B cell (primary cell): ENCODE results near the gene FAM168B. TPM values are rescaled to one million over a fixed set of nuclear protein-coding genes. Genes with fewer than 3 reads are reported as not detected.

Source experiments
- ATAC-seq: fragments of 200-7000 bp; cut with Tn5 transposase; one replicate; pipeline ENCODE4 v1.10.0; 2021; ENCODE audit warnings: low read depth, mild to moderate bottlenecking, moderate number of reproducible peaks, moderate library complexity
- CTCF ChIA-PET: fragments of 350-600 bp; sonication (Branson Sonifier 250); formaldehyde crosslinking; loops from one replicate; lab custom pipeline; 2021; ENCODE audit warnings: antibody characterized with exemption, inconsistent platforms; lab: Charles Lee
- POLR2A ChIA-PET: fragments of 350-600 bp; sonication (Branson Sonifier 250); formaldehyde crosslinking; loops from one replicate; lab custom pipeline; 2021; ENCODE audit warnings: antibody characterized with exemption; lab: Charles Lee
- DNase-seq: peaks from one replicate; pipeline ENCODE4 v3.0.0; 2013
- H2AFZ ChIP-seq: 2 replicates; pipeline ENCODE4 v1.6.1; 2012; ENCODE audit warnings: mild to moderate bottlenecking, low read depth, low read length; ENCODE audit not compliant: insufficient read depth, poor library complexity, severe bottlenecking
- H3K27ac ChIP-seq, 2 donors: 1 replicate in 1 of 2; 2 replicates in 1 of 2; pipeline ENCODE4 v1.5.1; 2012 to 2013; ENCODE audit warnings: low read length in 2 of 2, mild to moderate bottlenecking in 2 of 2, moderate library complexity in 1 of 2
- H3K27me3 ChIP-seq, 4 experiments: fragments of 200-600 bp in 1 of 4; sonication (generic) in 1 of 4; replicated peaks in 1 of 4; 1 replicate in 2 of 4; 2 replicates in 2 of 4; pipeline versions ENCODE4 v1.6.1 to v1.7.0; 2013 to 2016; ENCODE audit warnings: low read length in 3 of 4, mild to moderate bottlenecking in 2 of 4, mixed read lengths in 1 of 4, moderate library complexity in 1 of 4; ENCODE audit not compliant: insufficient read depth in 4 of 4, control insufficient read depth in 3 of 4; ENCODE audit errors: control extremely low read depth in 1 of 4
- H3K36me3 ChIP-seq, 2 experiments: replicated peaks in 1 of 2; 1 replicate in 1 of 2; 2 replicates in 1 of 2; pipeline versions ENCODE4 v1.6.1 to v1.7.1; 2013; ENCODE audit warnings: low read length in 1 of 2; ENCODE audit not compliant: insufficient read depth in 2 of 2, control insufficient read depth in 1 of 2; ENCODE audit errors: control extremely low read depth in 1 of 2, extremely low read depth in 1 of 2
- H3K4me1 ChIP-seq, 2 donors: fragments of 200-600 bp in 1 of 2; sonication (generic) in 1 of 2; 1 replicate in 1 of 2; 2 replicates in 1 of 2; pipeline versions ENCODE4 v1.5.1 to v1.6.1; 2013 to 2017; ENCODE audit warnings: low read length in 2 of 2; ENCODE audit not compliant: control insufficient read depth in 2 of 2, insufficient read depth in 2 of 2
- H3K4me2 ChIP-seq: replicated peaks from 2 replicates; pipeline ENCODE3; 2012; ENCODE audit warnings: mild to moderate bottlenecking, low read depth, low read length; ENCODE audit not compliant: poor library complexity, severe bottlenecking
- H3K4me3 ChIP-seq, 5 experiments: fragments of 200-600 bp in 1 of 5; sonication (generic) in 1 of 5; 1 replicate in 3 of 5; 2 replicates in 2 of 5; pipeline versions ENCODE4 v1.5.1 to v1.7.0; 2011 to 2016; ENCODE audit warnings: low read length in 4 of 5, mild to moderate bottlenecking in 4 of 5, low read depth in 2 of 5, control low read depth in 1 of 5, moderate library complexity in 1 of 5; ENCODE audit not compliant: insufficient read depth in 1 of 5; ENCODE audit errors: control extremely low read depth in 1 of 5, extremely low read depth in 1 of 5
- H3K79me2 ChIP-seq: fragments of 200-600 bp; sonication (generic); one replicate; pipeline ENCODE4 v1.6.0; 2016; ENCODE audit warnings: low read length; ENCODE audit not compliant: control insufficient read depth, insufficient read depth
- H3K9ac ChIP-seq: fragments of 200-600 bp; sonication (generic); 2 replicates; pipeline ENCODE4 v1.6.1; 2017; ENCODE audit warnings: mild to moderate bottlenecking, low read length, moderate library complexity
- H3K9me3 ChIP-seq, 3 donors: one replicate each; pipeline versions ENCODE4 v1.6.1 to v1.7.1; 2013; ENCODE audit warnings: low read length in 2 of 3; ENCODE audit not compliant: control insufficient read depth in 2 of 3, insufficient read depth in 1 of 3; ENCODE audit errors: control extremely low read depth in 1 of 3
- H4K20me1 ChIP-seq: 2 replicates; pipeline ENCODE4 v1.6.0; 2012; ENCODE audit warnings: mild to moderate bottlenecking, low read length; ENCODE audit not compliant: insufficient read depth, control insufficient read depth, poor library complexity, severe bottlenecking
- H3K27ac Mint-ChIP-seq: one replicate; pipeline ENCODE4 v1.8.0; 2021; ENCODE audit warnings: mixed read lengths
- H3K27me3 Mint-ChIP-seq: one replicate; pipeline ENCODE4 v1.8.0; 2021; ENCODE audit warnings: mixed read lengths
- H3K4me1 Mint-ChIP-seq: one replicate; pipeline ENCODE4 v1.8.0; 2021; ENCODE audit warnings: mixed read lengths
- H3K4me3 Mint-ChIP-seq: one replicate; pipeline ENCODE4 v1.8.0; 2021; ENCODE audit warnings: mixed read lengths
- H3K9me3 Mint-ChIP-seq: one replicate; pipeline ENCODE4 v1.8.0; 2022; ENCODE audit warnings: mixed read lengths; ENCODE audit not compliant: insufficient read depth
- EZH2 ChIP-seq: IDR thresholded peaks from 2 replicates; pipeline ENCODE4 v1.6.1; 2012; ENCODE audit warnings: borderline replicate concordance, low read depth, mild to moderate bottlenecking, moderate library complexity, low read length; ENCODE audit not compliant: insufficient read depth, poor library complexity, severe bottlenecking
- WGBS: methylation state at CpG from one replicate; pipeline ENCODE4 v1.1.5; 2013; ENCODE audit warnings: missing lambda C conversion rate; ENCODE audit not compliant: insufficient coverage; 5-methylcytosine and 5-hydroxymethylcytosine counted together
- intact Hi-C: fragments of 100-400 bp; cut with micrococcal nuclease; formaldehyde crosslinking; loops from one replicate; pipeline ENCODE4 v1.10.0; 2022
- polyA plus RNA-seq: library from polyadenylated mRNA; depleted of rRNA; stranded (reverse); fragments of >200 nt; gene quantifications from 2 replicates; pipeline ENCODE4 v1.2.3, GENCODE V29; 2012
- total RNA-seq, 2 donors: library from RNA; stranded (reverse); fragments of 120-200 nt in 1 of 2; gene quantifications; 1 replicate in 1 of 2; 2 replicates in 1 of 2; pipeline versions ENCODE4 v1.2.3 to v1.2.4, GENCODE V29; 2013 to 2022
- TF ChIP-seq, protein P1 (sequence below): fragments of 200-600 bp; IDR thresholded peaks from one replicate; pipeline ENCODE4 v1.8.0; 2022; ENCODE audit warnings: antibody characterized with exemption, mild to moderate bottlenecking

The FAM168B gene
- total and polyA plus RNA-seq, 2 donors (not counting 1 experiment from before 2014, with no cell fraction given): 38.6 to 70.5 TPM

DNA sequence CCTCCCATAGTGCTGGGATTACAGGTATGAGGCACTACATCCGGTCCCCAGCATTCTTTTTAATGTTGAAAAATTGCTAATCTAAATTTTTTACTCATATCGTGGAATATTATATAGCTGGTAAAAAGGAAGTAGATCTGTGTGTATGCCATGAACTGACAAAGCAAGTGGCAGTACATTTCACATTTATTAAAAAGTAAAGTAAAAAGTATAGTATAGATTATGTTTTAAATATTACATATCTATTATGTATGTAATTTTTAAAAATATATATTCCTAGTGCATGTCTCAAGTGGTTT, 37.0 kb upstream of the FAM168B start:
- Histone ChIP-seq H3K79me2 (no peaks in the 10 kb centered on the region), H3K27ac (no peak overlapping the region), H3K4me2 (no peak overlapping the region), H3K9ac (no peak overlapping the region), H3K36me3 (peaks cover 26 to 67% of the 10 kb centered on the region in 2 experiments), H3K4me3 (no peak overlapping the region), H3K4me1 (no peaks in the 10 kb centered on the region), H4K20me1 (no peaks in the 10 kb centered on the region), H3K27me3 (no peaks in the 10 kb centered on the region), H2AFZ (no peak overlapping the region), H3K9me3 (peaks cover 0 to 4% (median 0%) of the 10 kb centered on the region in 3 donors)
- no peak for ATAC-seq
- H3K4me3 Mint-ChIP-seq: no peak overlapping the region
- intact Hi-C loops: no loop called here
- H3K9me3 Mint-ChIP-seq: no peaks in the 10 kb centered on the region
- POLR2A ChIA-PET: no interaction called here
- no peaks in the 10 kb centered on the region for H3K4me1 Mint-ChIP-seq
- CTCF ChIA-PET: no interaction called here
- DNase-seq: no peak
- TF ChIP-seq, protein P1, sequence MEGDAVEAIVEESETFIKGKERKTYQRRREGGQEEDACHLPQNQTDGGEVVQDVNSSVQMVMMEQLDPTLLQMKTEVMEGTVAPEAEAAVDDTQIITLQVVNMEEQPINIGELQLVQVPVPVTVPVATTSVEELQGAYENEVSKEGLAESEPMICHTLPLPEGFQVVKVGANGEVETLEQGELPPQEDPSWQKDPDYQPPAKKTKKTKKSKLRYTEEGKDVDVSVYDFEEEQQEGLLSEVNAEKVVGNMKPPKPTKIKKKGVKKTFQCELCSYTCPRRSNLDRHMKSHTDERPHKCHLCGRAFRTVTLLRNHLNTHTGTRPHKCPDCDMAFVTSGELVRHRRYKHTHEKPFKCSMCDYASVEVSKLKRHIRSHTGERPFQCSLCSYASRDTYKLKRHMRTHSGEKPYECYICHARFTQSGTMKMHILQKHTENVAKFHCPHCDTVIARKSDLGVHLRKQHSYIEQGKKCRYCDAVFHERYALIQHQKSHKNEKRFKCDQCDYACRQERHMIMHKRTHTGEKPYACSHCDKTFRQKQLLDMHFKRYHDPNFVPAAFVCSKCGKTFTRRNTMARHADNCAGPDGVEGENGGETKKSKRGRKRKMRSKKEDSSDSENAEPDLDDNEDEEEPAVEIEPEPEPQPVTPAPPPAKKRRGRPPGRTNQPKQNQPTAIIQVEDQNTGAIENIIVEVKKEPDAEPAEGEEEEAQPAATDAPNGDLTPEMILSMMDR: no peak
- no peak for TF ChIP-seq EZH2
- no peaks in the 10 kb centered on the region for H3K27me3 Mint-ChIP-seq
- WGBS: no CpG with 5 or more reads among the region's 2 CpGs
- H3K27ac Mint-ChIP-seq: no peak overlapping the region

DNA sequence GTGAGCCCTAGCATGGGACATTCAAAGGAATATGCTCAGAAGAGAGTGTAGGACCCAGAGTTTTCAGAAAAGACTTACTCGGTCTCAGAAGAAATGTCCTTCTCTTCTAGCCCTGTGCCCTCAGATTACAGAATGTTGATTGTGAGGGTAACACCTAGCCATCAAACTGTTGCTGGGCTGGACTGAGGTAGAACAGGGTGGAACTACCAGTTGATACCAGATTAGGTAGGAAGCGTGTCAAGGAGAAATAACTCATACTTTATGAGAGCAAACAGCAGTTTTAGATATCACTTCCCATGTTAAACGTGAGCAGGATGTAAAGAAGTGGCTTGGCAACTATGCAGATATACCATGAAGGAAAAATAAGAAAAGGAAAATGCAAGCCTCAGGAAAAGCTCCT, 34.7 kb upstream of the FAM168B start:
- ATAC-seq (no peak), DNase-seq (no peak)
- no peaks in the 10 kb centered on the region for H3K27me3 Mint-ChIP-seq
- no peak overlapping the region for H3K27ac Mint-ChIP-seq
- H3K4me1 ChIP-seq: no peaks in the 10 kb centered on the region
- no peak overlapping the region for H2AFZ ChIP-seq
- H3K36me3 ChIP-seq: peaks cover 28 to 65% of the 10 kb centered on the region in 2 experiments
- ChIA-PET POLR2A (no interaction called here), CTCF (no interaction called here)
- intact Hi-C loops: no loop called here
- H3K79me2 ChIP-seq: peaks cover 5% of the 10 kb centered on the region
- WGBS: no CpG with 5 or more reads among the region's 3 CpGs
- no peak overlapping the region for H3K27ac ChIP-seq
- H3K4me3 ChIP-seq: no peak overlapping the region
- peaks cover 9% of the 10 kb centered on the region for H4K20me1 ChIP-seq
- no peaks in the 10 kb centered on the region for H3K27me3 ChIP-seq
- H3K9ac ChIP-seq: no peak overlapping the region
- H3K9me3 ChIP-seq: peaks cover 0 to 4% (median 0%) of the 10 kb centered on the region in 3 donors
- TF ChIP-seq, protein P1: no peak
- TF ChIP-seq EZH2: no peak
- H3K9me3 Mint-ChIP-seq: no peaks in the 10 kb centered on the region
- no peak overlapping the region for H3K4me3 Mint-ChIP-seq
- no peak overlapping the region for H3K4me2 ChIP-seq
- H3K4me1 Mint-ChIP-seq: no peaks in the 10 kb centered on the region
